HUDEP-2 (cell line): Measurements from ENCODE around the gene CLEC14A.

ENCODE experiments used
- DNase-seq, 76 experiments: peaks; one replicate each; lab custom pipeline; 2025; ENCODE audit not compliant: unreplicated experiment in 76 of 76; lab: John Stamatoyannopoulos, UW

CLEC14A gene

GRCh38 chr14:38206689-38207376 lies 49.1 kb downstream of the CLEC14A start:
- DNase-seq: no peak

GRCh38 chr14:38205949-38206665 lies 49.8 kb downstream of the CLEC14A start:
- DNase-seq: no peak

- no peak for DNase-seq
These were observed 50.6 kb downstream of the CLEC14A start for GRCh38 chr14:38205119-38205813.

- no peak for DNase-seq
These were observed 51.2 kb downstream of the CLEC14A start for GRCh38 chr14:38204719-38205115.
